Measurements from ENCODE around the gene ZNF592.

Gene ZNF592

GRCh38 chr15:84790676-84791075 lies 42.3 kb downstream of the ZNF592 start:
- TF ChIP-seq FOXM1 (IDR thresholded peaks at IDR 0.05; ENCODE audit: borderline replicate concordance) (no peak), HDGF (IDR thresholded peaks at IDR 0.05; ENCODE audit: borderline replicate concordance) (no peak), LEF1 (IDR thresholded peaks at IDR 0.05; ENCODE audit: borderline replicate concordance) (no peak), L3MBTL2 (conservative IDR thresholded peaks at IDR 0.05) (no peak), SP1 (IDR thresholded peaks at IDR 0.05) (no peak), ARNT (IDR thresholded peaks at IDR 0.05) (no peak), FOXK2 (IDR thresholded peaks at IDR 0.05) (no peak), PKNOX1 (IDR thresholded peaks at IDR 0.05) (no peak), ZNF384 (IDR thresholded peaks at IDR 0.05) (no peak), FOXA1 (IDR thresholded peaks at IDR 0.05) (no peak), NFRKB (IDR thresholded peaks at IDR 0.05) (no peak), SUZ12 (IDR thresholded peaks at IDR 0.05) (no peak), BHLHE40 (IDR thresholded peaks at IDR 0.05; ENCODE audit: borderline replicate concordance) (no peak), TARDBP (IDR thresholded peaks at IDR 0.05) (no peak), ELF4 (IDR thresholded peaks at IDR 0.05) (no peak), CTBP1 (IDR thresholded peaks at IDR 0.05; ENCODE audit: borderline replicate concordance) (no peak)
- DNase-seq (ENCODE audit: extremely low spot score), result no peak
- POLR2A ChIA-PET, result no interaction called here

DNA sequence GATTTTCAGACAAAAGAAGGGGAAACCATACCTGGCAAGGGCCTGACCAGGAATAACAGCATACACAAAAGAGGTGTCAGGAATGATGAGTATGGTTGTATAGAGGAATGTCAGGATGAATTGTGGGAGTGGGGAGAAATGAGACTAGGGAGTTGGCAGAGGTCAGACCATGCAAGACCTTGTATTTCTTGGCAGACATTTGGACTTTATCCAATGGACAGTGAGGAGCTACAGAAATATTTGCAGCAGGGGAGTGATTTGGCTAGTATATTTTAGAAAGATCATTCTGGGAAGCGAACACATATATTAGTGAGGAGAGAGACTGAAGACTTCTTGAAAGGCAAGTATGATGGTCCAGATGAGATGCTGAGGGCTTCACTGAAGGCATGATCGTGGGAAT lies 43.4 kb downstream of the ZNF592 start:
- no peak for DNase-seq (ENCODE audit: extremely low spot score)
- ChIA-PET POLR2A (no interaction called here), CTCF (interaction anchor here (0.6 kb wide), 1 partner anchor 137 kb away, joined by 3 read pairs; no protein-coding TSS in a partner anchor)
- TF ChIP-seq BHLHE40 (IDR thresholded peaks at IDR 0.05; ENCODE audit: borderline replicate concordance) (no peak), FOXM1 (IDR thresholded peaks at IDR 0.05; ENCODE audit: borderline replicate concordance) (no peak), PKNOX1 (IDR thresholded peaks at IDR 0.05) (no peak), HDGF (IDR thresholded peaks at IDR 0.05; ENCODE audit: borderline replicate concordance) (no peak), LEF1 (IDR thresholded peaks at IDR 0.05; ENCODE audit: borderline replicate concordance) (no peak), SUZ12 (IDR thresholded peaks at IDR 0.05) (no peak), ZNF384 (IDR thresholded peaks at IDR 0.05) (no peak), NFRKB (IDR thresholded peaks at IDR 0.05) (no peak), L3MBTL2 (conservative IDR thresholded peaks at IDR 0.05) (no peak), CTBP1 (IDR thresholded peaks at IDR 0.05; ENCODE audit: borderline replicate concordance) (no peak), ELF4 (IDR thresholded peaks at IDR 0.05) (no peak), SP1 (IDR thresholded peaks at IDR 0.05) (no peak)

More at GRCh38 chr15:84790676-84791075, 42.3 kb downstream of the ZNF592 start:
- CTCF ChIA-PET, result no interaction called here

GRCh38 chr15:84793431-84794161 lies 45.2 kb downstream of the ZNF592 start:
- ChIA-PET POLR2A (interaction anchor here (0.7 kb wide), 1 partner anchor 78 kb away, joined by 3 read pairs; no protein-coding TSS in a partner anchor), CTCF (no interaction called here)
- TF ChIP-seq ELF4 (IDR thresholded peaks at IDR 0.05) (no peak), FOXK2 (IDR thresholded peaks at IDR 0.05) (no peak), ZNF384 (IDR thresholded peaks at IDR 0.05) (no peak), TARDBP (IDR thresholded peaks at IDR 0.05) (no peak), L3MBTL2 (conservative IDR thresholded peaks at IDR 0.05) (no peak), SP1 (IDR thresholded peaks at IDR 0.05) (no peak), HDGF (IDR thresholded peaks at IDR 0.05; ENCODE audit: borderline replicate concordance) (no peak), CTBP1 (IDR thresholded peaks at IDR 0.05; ENCODE audit: borderline replicate concordance) (no peak), FOXA1 (IDR thresholded peaks at IDR 0.05) (no peak), PKNOX1 (IDR thresholded peaks at IDR 0.05) (no peak), NFRKB (IDR thresholded peaks at IDR 0.05) (no peak), LEF1 (IDR thresholded peaks at IDR 0.05; ENCODE audit: borderline replicate concordance) (no peak), BHLHE40 (IDR thresholded peaks at IDR 0.05; ENCODE audit: borderline replicate concordance) (no peak), SUZ12 (IDR thresholded peaks at IDR 0.05) (no peak), FOXM1 (IDR thresholded peaks at IDR 0.05; ENCODE audit: borderline replicate concordance) (no peak), ARNT (IDR thresholded peaks at IDR 0.05) (no peak)
- DNase-seq (ENCODE audit: extremely low spot score), result no peak

DNA sequence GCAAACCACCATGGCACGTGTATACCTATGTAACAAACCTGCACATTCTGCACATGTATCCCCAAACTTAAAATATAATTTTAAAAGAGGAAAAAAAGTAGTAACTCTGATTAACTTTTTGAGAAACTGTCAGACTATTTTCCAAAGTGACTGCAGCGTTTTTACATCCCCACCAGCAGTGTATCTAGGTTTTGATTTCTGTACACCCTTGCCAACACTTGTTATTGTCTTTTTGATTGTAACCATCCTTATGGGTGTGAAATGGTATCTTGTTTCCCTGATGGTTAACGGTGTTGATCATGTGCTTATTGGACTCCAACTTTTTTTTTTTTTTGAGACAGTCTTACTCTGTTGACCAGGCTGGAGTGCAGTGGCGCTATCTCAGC lies 45.8 kb downstream of the ZNF592 start:
- DNase-seq (ENCODE audit: extremely low spot score), result no peak
- TF ChIP-seq FOXA1 (IDR thresholded peaks at IDR 0.05) (no peak), BHLHE40 (IDR thresholded peaks at IDR 0.05; ENCODE audit: borderline replicate concordance) (no peak), TARDBP (IDR thresholded peaks at IDR 0.05) (no peak), SP1 (IDR thresholded peaks at IDR 0.05) (no peak), ELF4 (IDR thresholded peaks at IDR 0.05) (no peak), NFRKB (IDR thresholded peaks at IDR 0.05) (no peak)
- POLR2A ChIA-PET, result interaction anchor here (0.7 kb wide), 1 partner anchor 79 kb away, joined by 3 read pairs; no protein-coding TSS in a partner anchor
- CTCF ChIA-PET, result no interaction called here

GRCh38 chr15:84795186-84795585 lies 46.8 kb downstream of the ZNF592 start:
- POLR2A ChIA-PET, result no interaction called here
- CTCF ChIA-PET, result no interaction called here
- DNase-seq (ENCODE audit: extremely low spot score), result no peak
- TF ChIP-seq PKNOX1 (IDR thresholded peaks at IDR 0.05) (no peak), HDGF (IDR thresholded peaks at IDR 0.05; ENCODE audit: borderline replicate concordance) (no peak), TARDBP (IDR thresholded peaks at IDR 0.05) (no peak), ZNF384 (IDR thresholded peaks at IDR 0.05) (no peak), SUZ12 (IDR thresholded peaks at IDR 0.05) (no peak), CTBP1 (IDR thresholded peaks at IDR 0.05; ENCODE audit: borderline replicate concordance) (no peak), FOXA1 (IDR thresholded peaks at IDR 0.05) (no peak), FOXK2 (IDR thresholded peaks at IDR 0.05) (no peak), BHLHE40 (IDR thresholded peaks at IDR 0.05; ENCODE audit: borderline replicate concordance) (no peak), L3MBTL2 (conservative IDR thresholded peaks at IDR 0.05) (no peak), LEF1 (IDR thresholded peaks at IDR 0.05; ENCODE audit: borderline replicate concordance) (no peak), NFRKB (IDR thresholded peaks at IDR 0.05) (no peak)
